B cell (primary cell): ENCODE results near the gene DCBLD1.

Experiments
- EZH2 ChIP-seq: IDR thresholded peaks from 2 replicates; pipeline ENCODE4 v1.6.1; 2012; ENCODE audit warnings: borderline replicate concordance, low read depth, mild to moderate bottlenecking, moderate library complexity, low read length; ENCODE audit not compliant: insufficient read depth, poor library complexity, severe bottlenecking
- TF ChIP-seq, protein P1 (sequence below): fragments of 200-600 bp; IDR thresholded peaks from one replicate; pipeline ENCODE4 v1.8.0; 2022; ENCODE audit warnings: antibody characterized with exemption, mild to moderate bottlenecking

DNA sequence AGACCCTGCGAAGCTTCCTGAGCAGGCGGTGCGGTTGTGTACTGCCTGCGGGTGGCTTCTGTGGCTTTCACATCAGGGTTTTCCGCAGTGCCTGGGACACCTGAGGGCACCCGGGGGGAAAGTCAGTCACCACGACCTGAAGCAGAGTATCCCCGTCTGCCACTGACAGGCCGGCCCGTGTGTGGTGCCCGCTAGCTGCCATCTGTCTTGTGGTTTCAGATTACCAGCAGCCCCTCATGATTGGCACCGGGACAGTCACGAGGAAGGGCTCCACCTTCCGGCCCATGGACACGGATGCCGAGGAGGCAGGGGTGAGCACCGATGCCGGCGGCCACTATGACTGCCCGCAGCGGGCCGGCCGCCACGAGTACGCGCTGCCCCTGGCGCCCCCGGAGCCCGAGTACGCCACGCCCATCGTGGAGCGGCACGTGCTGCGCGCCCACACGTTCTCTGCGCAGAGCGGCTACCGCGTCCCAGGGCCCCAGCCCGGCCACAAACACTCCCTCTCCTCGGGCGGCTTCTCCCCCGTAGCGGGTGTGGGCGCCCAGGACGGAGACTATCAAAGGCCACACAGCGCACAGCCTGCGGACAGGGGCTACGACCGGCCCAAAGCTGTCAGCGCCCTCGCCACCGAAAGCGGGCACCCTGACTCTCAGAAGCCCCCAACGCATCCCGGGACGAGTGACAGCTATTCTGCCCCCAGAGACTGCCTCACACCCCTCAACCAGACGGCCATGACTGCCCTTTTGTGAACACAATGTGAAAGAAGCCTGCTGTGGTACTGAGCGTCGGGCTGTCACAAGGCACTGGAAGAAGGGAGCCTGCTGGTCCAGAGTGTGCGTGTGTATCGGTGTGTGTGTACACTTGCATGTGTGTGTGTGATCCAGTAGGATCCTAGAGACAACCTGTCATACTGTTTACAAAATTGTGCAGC lies 65.5 kb downstream of the DCBLD1 start:
- TF ChIP-seq EZH2: no peak
- TF ChIP-seq, protein P1, sequence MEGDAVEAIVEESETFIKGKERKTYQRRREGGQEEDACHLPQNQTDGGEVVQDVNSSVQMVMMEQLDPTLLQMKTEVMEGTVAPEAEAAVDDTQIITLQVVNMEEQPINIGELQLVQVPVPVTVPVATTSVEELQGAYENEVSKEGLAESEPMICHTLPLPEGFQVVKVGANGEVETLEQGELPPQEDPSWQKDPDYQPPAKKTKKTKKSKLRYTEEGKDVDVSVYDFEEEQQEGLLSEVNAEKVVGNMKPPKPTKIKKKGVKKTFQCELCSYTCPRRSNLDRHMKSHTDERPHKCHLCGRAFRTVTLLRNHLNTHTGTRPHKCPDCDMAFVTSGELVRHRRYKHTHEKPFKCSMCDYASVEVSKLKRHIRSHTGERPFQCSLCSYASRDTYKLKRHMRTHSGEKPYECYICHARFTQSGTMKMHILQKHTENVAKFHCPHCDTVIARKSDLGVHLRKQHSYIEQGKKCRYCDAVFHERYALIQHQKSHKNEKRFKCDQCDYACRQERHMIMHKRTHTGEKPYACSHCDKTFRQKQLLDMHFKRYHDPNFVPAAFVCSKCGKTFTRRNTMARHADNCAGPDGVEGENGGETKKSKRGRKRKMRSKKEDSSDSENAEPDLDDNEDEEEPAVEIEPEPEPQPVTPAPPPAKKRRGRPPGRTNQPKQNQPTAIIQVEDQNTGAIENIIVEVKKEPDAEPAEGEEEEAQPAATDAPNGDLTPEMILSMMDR: no peak
